ENCODE results near the gene PKIG.

DNA sequence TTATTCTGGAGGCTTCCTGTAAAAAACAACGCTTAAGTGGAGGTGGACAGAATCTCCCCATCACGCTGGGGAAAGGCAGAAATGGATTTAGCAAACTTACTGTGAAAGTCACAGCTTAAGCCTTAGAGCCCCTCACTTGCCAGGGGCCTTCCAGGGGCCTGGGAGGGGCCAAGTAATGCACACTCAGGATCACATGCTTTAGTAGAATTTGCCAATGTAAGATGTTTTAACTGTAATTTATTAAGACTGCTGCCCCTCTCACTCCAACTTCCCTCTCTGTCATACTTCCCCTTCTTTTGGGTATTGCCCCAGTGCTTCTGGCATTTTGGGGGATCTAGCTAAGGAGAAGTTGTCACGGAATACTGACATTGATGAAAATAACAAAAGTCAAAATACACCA lies 81.8 kb downstream of the PKIG start:
- TF ChIP-seq, protein P1, sequence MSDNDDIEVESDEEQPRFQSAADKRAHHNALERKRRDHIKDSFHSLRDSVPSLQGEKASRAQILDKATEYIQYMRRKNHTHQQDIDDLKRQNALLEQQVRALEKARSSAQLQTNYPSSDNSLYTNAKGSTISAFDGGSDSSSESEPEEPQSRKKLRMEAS (IDR thresholded peaks at IDR 0.05; ENCODE audit: low read depth, low read length) = no peak
- TF ChIP-seq, protein P2, sequence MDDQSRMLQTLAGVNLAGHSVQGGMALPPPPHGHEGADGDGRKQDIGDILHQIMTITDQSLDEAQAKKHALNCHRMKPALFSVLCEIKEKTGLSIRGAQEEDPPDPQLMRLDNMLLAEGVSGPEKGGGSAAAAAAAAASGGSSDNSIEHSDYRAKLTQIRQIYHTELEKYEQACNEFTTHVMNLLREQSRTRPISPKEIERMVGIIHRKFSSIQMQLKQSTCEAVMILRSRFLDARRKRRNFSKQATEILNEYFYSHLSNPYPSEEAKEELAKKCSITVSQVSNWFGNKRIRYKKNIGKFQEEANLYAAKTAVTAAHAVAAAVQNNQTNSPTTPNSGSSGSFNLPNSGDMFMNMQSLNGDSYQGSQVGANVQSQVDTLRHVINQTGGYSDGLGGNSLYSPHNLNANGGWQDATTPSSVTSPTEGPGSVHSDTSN (IDR thresholded peaks at IDR 0.05; ENCODE audit: insufficient replicate concordance, low read depth, low read length) = no peak
- TF ChIP-seq, protein P3, sequence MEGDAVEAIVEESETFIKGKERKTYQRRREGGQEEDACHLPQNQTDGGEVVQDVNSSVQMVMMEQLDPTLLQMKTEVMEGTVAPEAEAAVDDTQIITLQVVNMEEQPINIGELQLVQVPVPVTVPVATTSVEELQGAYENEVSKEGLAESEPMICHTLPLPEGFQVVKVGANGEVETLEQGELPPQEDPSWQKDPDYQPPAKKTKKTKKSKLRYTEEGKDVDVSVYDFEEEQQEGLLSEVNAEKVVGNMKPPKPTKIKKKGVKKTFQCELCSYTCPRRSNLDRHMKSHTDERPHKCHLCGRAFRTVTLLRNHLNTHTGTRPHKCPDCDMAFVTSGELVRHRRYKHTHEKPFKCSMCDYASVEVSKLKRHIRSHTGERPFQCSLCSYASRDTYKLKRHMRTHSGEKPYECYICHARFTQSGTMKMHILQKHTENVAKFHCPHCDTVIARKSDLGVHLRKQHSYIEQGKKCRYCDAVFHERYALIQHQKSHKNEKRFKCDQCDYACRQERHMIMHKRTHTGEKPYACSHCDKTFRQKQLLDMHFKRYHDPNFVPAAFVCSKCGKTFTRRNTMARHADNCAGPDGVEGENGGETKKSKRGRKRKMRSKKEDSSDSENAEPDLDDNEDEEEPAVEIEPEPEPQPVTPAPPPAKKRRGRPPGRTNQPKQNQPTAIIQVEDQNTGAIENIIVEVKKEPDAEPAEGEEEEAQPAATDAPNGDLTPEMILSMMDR (IDR thresholded peaks at IDR 0.05 in 2 of 3, conservative IDR thresholded peaks at IDR 0.05 in 1 of 3; ENCODE audit: control insufficient read depth in 2 of 3, extremely low read depth in 1 of 3, insufficient read depth in 1 of 3, low read depth in 3 of 3, low read length in 3 of 3) = no peak
